Cardiac atrium fibroblast (primary cell): ENCODE data around the gene RAB7B. TPM values are rescaled to one million over a fixed set of nuclear protein-coding genes. Genes with fewer than 3 reads are reported as not detected.

Source experiments
- total RNA-seq: library from RNA; depleted of rRNA; stranded (reverse); fragments of >200 nt; gene quantifications from 2 replicates; pipeline ENCODE4 v1.2.3, GENCODE V29; 2015

The RAB7B gene
- 3.1 and 8.6 TPM in 2 replicates for total RNA-seq

GRCh38 chr1:206002871-206003801, at the start of gene RAB7B:
Gene RAB7B, minus strand, starts transcription at chr1:206003395. Its CDS starts 9,260 bp downstream, at chr1:205994135.

GRCh38 chr1:206023695-206024094, 20.5 kb upstream of the RAB7B start, which contains the start of gene CTSE:
Gene CTSE, minus strand, starts transcription at chr1:206023895. Its CDS starts 104 bp downstream, at chr1:206023791.

GRCh38 chr1:205943245-205943644, 60.0 kb downstream of the RAB7B start, which contains the start of gene SLC26A9:
Gene SLC26A9, minus strand, starts transcription at chr1:205943456. Its CDS starts 7,636 bp downstream, at chr1:205935820.

Other genes starting within 250 kb of the RAB7B start
- gene RAB29, start 227.9 kb downstream of the RAB7B start, total RNA-seq, result 13.4 and 20.6 TPM in 2 replicates
- 15.7 and 29.8 TPM in 2 replicates for gene SLC41A1, start 190.2 kb downstream of the RAB7B start, total RNA-seq
- not detected in 2 replicates for gene PM20D1, start 153.3 kb downstream of the RAB7B start, total RNA-seq
- gene SLC26A9, start 59.9 kb downstream of the RAB7B start, total RNA-seq, result under 0.01 TPM in 1 of 2 replicates, not detected in the other
- not detected in 2 replicates for gene CTSE, start 20.5 kb upstream of the RAB7B start, total RNA-seq
- gene RHEX, start 49.8 kb upstream of the RAB7B start, total RNA-seq, result not detected in 2 replicates
- gene AVPR1B, start 114.0 kb upstream of the RAB7B start, total RNA-seq, result not detected in 2 replicates
- gene FAM72A, start 199.4 kb upstream of the RAB7B start, total RNA-seq, result 0.81 and 7.4 TPM in 2 replicates
- 28.3 and 56.9 TPM in 2 replicates for gene SRGAP2, start 200.1 kb upstream of the RAB7B start, total RNA-seq